ENCODE results near the gene TPK1.

DNA sequence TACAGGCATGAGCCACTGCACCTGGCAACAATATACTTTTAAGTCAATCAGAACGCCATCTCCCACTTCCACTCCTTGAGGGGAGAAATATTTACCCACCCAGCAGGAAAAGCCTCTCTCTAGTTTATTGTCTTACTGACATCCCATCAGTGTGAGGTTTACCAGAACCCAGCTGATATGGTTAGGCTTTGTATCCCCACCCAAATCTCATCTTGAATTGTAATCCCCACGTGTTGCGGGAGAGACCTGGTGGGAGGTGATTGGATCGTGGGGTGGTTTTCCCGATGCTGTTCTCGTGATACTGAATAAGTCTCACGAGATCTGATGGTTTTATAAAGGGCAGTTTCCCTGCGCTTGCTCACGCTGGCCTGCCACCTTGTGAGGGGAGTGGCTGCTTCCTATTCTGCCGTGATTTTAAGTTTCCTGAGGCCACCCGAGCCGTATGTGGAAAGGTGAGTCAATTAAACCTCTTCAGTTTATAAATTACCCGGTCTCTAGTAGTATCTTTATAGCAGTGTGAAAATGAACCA lies 37.5 kb upstream of the TPK1 start:
- TF ChIP-seq AGO1 (IDR thresholded peaks at IDR 0.05; ENCODE audit: low read depth, low read length, poor library complexity, severe bottlenecking) (no peak), USF2 (IDR thresholded peaks at IDR 0.05; ENCODE audit: low read depth, low read length) (no peak), USF2 (CRISPR knock-in tag; IDR thresholded peaks at IDR 0.05; ENCODE audit: borderline replicate concordance) (no peak), ZNF205 (CRISPR knock-in tag; IDR thresholded peaks at IDR 0.05) (no peak), SUZ12 (IDR thresholded peaks at IDR 0.05; ENCODE audit: low read depth, low read length) (no peak), ZNF10 (CRISPR knock-in tag; IDR thresholded peaks at IDR 0.05; ENCODE audit: borderline replicate concordance, low read depth) (no peak), PCBP2 (optimal IDR thresholded peaks at IDR 0.05; ENCODE audit: low read depth, low read length, poor library complexity, severe bottlenecking) (no peak), TAF1 (CRISPR knock-in tag; IDR thresholded peaks at IDR 0.05) (no peak), CHD4 (IDR thresholded peaks at IDR 0.05; ENCODE audit: borderline replicate concordance, low read length) (no peak), CTCF (CRISPR knock-in tag; IDR thresholded peaks at IDR 0.05) (no peak), ARNTL (CRISPR knock-in tag; IDR thresholded peaks at IDR 0.05) (no peak), EP300 (IDR thresholded peaks at IDR 0.05; ENCODE audit: low read depth in 2 of 2, low read length in 2 of 2) (no peak), EP300 (CRISPR knock-in tag; IDR thresholded peaks at IDR 0.05; ENCODE audit: borderline replicate concordance) (no peak)
- TF ChIP-seq, protein P1, sequence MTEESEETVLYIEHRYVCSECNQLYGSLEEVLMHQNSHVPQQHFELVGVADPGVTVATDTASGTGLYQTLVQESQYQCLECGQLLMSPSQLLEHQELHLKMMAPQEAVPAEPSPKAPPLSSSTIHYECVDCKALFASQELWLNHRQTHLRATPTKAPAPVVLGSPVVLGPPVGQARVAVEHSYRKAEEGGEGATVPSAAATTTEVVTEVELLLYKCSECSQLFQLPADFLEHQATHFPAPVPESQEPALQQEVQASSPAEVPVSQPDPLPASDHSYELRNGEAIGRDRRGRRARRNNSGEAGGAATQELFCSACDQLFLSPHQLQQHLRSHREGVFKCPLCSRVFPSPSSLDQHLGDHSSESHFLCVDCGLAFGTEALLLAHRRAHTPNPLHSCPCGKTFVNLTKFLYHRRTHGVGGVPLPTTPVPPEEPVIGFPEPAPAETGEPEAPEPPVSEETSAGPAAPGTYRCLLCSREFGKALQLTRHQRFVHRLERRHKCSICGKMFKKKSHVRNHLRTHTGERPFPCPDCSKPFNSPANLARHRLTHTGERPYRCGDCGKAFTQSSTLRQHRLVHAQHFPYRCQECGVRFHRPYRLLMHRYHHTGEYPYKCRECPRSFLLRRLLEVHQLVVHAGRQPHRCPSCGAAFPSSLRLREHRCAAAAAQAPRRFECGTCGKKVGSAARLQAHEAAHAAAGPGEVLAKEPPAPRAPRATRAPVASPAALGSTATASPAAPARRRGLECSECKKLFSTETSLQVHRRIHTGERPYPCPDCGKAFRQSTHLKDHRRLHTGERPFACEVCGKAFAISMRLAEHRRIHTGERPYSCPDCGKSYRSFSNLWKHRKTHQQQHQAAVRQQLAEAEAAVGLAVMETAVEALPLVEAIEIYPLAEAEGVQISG (CRISPR knock-in tag; IDR thresholded peaks at IDR 0.05): no peak

Measured in HepG2 (cell line).